ENCODE measurements around the gene GAA. TPM values are rescaled to one million over a fixed set of nuclear protein-coding genes. Genes with fewer than 3 reads are reported as not detected.

GAA gene
- total RNA-seq, 1 experiment from 2014 or later = 131 TPM

GRCh38 chr17:80146121-80147034 is 45.0 kb downstream of the GAA start:
- ChIA-PET CTCF (interaction anchor here (2.5 kb wide), 1 partner anchor 45 kb away, joined by 8 read pairs; the partner anchor contains the start of gene GAA), POLR2A (interaction anchor here (0.7 to 2.0 kb wide), 8 partner anchors 11 to 349 kb away, joined by 3 to 8 read pairs (median 4); partner anchors contain the start of genes CBX8 and GAA), RAD21 (ENCODE audit: low non-redundant PET in 1 of 2, low total read pairs in 2 of 2, uncharacterized antibody in 2 of 2, unreplicated experiment in 2 of 2) (interaction anchor here in 1 of 2 experiments (0.7 kb wide), 1 partner anchor 77 kb away, joined by 3 read pairs; no protein-coding TSS in a partner anchor)
- no peak overlapping the region for H2AFZ ChIP-seq (ENCODE audit: low read depth, low read length, poor library complexity, severe bottlenecking)
- DNase-seq (ENCODE audit: low read depth, low spot score) (no peak), ATAC-seq (peak; percentile 3)
- H3K27me3 ChIP-seq (ENCODE audit: insufficient read depth, low read length) = no peaks in the 10 kb centered on the region
- peak overlapping the region; percentile 93 for H3K27ac ChIP-seq (ENCODE audit: low read depth, low read length)
- H3K9ac ChIP-seq (ENCODE audit: low read length) = peak overlapping the region; percentile 97
- H3K4me1 ChIP-seq (ENCODE audit: control insufficient read depth in 1 of 2, insufficient read depth in 2 of 2, low read length in 2 of 2) = peaks cover 12 to 18% of the 10 kb centered on the region in 2 experiments
- no peaks in the 10 kb centered on the region for H3K9me2 ChIP-seq (ENCODE audit: insufficient read depth)
- H3K79me2 ChIP-seq (ENCODE audit: insufficient read depth, low read length) = peaks cover 72% of the 10 kb centered on the region
- peak overlapping the region; percentile 88 for H3K4me2 ChIP-seq (ENCODE audit: low read length)
- TF ChIP-seq YY1 (IDR thresholded peaks at IDR 0.05; ENCODE audit: extremely low read depth, insufficient replicate concordance, low read depth, low read length) (peak; percentile 16), ZBTB33 (IDR thresholded peaks at IDR 0.05; ENCODE audit: extremely low read depth, insufficient replicate concordance, low read length) (no peak), EGR1 (IDR thresholded peaks at IDR 0.05; ENCODE audit: low read depth) (no peak), ELF1 (IDR thresholded peaks at IDR 0.05; ENCODE audit: borderline replicate concordance, low read depth) (no peak)
- H3K9me3 ChIP-seq (ENCODE audit: control insufficient read depth in 1 of 2, insufficient read depth in 1 of 2, low read depth in 1 of 2, low read length in 2 of 2) = no peaks in the 10 kb centered on the region
- peak overlapping the region; percentile 73 to 96 for H3K4me3 ChIP-seq (replicated peaks in 1 of 2; ENCODE audit: low read depth in 1 of 2, low read length in 2 of 2)
- intact Hi-C loops (cut with micrococcal nuclease) = no loop called here
- H4K20me1 ChIP-seq (ENCODE audit: insufficient read depth) = peaks cover 27% of the 10 kb centered on the region; the same call in 1 of the 2 replicates
- BruUV-seq (replicated peaks) = no TSS peak
- peaks cover 35 to 39% of the 10 kb centered on the region in 2 experiments for H3K36me3 ChIP-seq (ENCODE audit: control insufficient read depth in 1 of 2, insufficient read depth in 2 of 2, low read length in 2 of 2)

Measured in HCT116 (cell line).